Eye (tissue), 1 donor: Measurements from ENCODE around the gene FLII.
A peak's percentile ranks its signal among the peaks of the same experiment; 100 is the strongest.
"Not testable (repeated sequence)": the region's sequence is repeated elsewhere in the genome, so short reads cannot be mapped to it uniquely, and the experiment has no call there.

Experiments
- DNase-seq: peaks from one replicate; pipeline ENCODE4 v3.0.0-alpha.2; 2015

FLII gene

GRCh38 chr17:18258356-18259038 lies at the start of gene FLII:
FLII (minus strand) TSS chr17:18258738; CDS start chr17:18258690, 48 bp downstream.
- peak; percentile 78 for DNase-seq

- not testable (repeated sequence) for DNase-seq
Observed at GRCh38 chr17:18303206-18303605, 44.7 kb upstream of the FLII start.

GRCh38 chr17:18300725-18301480 lies 42.4 kb upstream of the FLII start:
- no peak for DNase-seq

GRCh38 chr17:18298061-18298460 lies 39.5 kb upstream of the FLII start:
- not testable (repeated sequence) for DNase-seq

- DNase-seq: no peak
Observed at GRCh38 chr17:18291718-18292540, 33.4 kb upstream of the FLII start.

- no peak for DNase-seq
Observed at GRCh38 chr17:18285296-18285695, 26.8 kb upstream of the FLII start.

GRCh38 chr17:18281788-18282187 lies 23.2 kb upstream of the FLII start:
- no peak for DNase-seq

- no peak for DNase-seq
Observed at GRCh38 chr17:18280766-18281371, 22.3 kb upstream of the FLII start.

GRCh38 chr17:18280249-18280648 lies 21.7 kb upstream of the FLII start:
- DNase-seq: no peak

GRCh38 chr17:18278867-18279266 lies 20.3 kb upstream of the FLII start:
- no peak for DNase-seq

GRCh38 chr17:18277076-18277475 lies 18.5 kb upstream of the FLII start:
- DNase-seq: no peak

- no peak for DNase-seq
Observed at GRCh38 chr17:18270046-18270931, 11.8 kb upstream of the FLII start.

- no peak for DNase-seq
Observed at GRCh38 chr17:18267927-18268711, 9.6 kb upstream of the FLII start.

- no peak for DNase-seq
Observed at GRCh38 chr17:18267366-18267765, 8.8 kb upstream of the FLII start.

- no peak for DNase-seq
Observed at GRCh38 chr17:18263885-18264682, 5.5 kb upstream of the FLII start.

GRCh38 chr17:18262641-18263040 lies 4.1 kb upstream of the FLII start:
- DNase-seq: no peak

- DNase-seq: no peak
Observed at GRCh38 chr17:18262111-18262510, 3.6 kb upstream of the FLII start.

GRCh38 chr17:18261659-18262058 lies 3.1 kb upstream of the FLII start:
- no peak for DNase-seq

- DNase-seq: no peak
Observed at GRCh38 chr17:18261146-18261515, 2.6 kb upstream of the FLII start.
